Right kidney (tissue), 1 donor: Measurements from ENCODE around the gene CIAPIN1.

Source experiments
- DNase-seq: peaks from one replicate; pipeline ENCODE4 v3.0.0-alpha.2; 2016

Gene CIAPIN1

DNA sequence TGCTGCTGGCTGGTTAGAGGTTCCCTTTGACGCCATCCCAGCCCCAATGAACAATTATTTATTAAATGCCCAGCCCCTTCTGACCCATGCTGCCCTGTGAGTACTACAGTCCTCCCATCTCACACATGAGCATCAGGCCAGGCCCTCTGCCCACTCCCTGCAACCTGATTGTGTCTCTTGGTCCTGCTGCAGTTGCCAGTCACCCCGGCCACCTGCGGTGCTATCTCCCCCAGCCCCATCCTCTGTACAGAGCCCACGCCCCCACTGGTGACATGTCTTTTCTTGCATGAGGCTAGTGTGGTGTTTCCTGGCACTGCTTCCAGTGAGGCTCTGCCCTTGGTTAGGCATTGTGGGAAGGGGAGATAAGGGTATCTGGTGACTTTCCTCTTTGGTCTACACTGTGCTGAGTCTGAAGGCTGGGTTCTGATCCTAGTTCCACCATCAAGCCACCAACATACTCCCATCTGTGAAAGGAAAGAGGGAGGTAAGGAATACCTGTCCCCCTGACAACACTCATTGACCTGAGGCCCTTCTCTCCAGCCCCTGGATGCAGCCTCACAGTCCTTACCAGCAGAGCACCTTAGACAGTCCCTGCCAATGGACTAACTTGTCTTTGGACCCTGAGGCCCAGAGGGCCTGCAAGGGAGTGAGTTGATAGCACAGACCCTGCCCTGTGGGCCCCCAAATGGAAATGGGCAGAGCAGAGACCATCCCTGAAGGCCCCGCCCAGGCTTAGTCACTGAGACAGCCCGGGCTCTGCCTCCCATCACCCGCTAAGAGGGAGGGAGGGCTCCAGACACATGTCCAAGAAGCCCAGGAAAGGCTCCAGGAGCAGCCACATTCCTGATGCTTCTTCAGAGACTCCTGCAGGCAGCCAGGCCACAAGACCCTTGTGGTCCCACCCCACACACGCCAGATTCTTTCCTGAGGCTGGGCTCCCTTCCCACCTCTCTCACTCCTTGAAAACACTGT, 63.6 kb downstream of the CIAPIN1 start:
- no peak for DNase-seq

DNA sequence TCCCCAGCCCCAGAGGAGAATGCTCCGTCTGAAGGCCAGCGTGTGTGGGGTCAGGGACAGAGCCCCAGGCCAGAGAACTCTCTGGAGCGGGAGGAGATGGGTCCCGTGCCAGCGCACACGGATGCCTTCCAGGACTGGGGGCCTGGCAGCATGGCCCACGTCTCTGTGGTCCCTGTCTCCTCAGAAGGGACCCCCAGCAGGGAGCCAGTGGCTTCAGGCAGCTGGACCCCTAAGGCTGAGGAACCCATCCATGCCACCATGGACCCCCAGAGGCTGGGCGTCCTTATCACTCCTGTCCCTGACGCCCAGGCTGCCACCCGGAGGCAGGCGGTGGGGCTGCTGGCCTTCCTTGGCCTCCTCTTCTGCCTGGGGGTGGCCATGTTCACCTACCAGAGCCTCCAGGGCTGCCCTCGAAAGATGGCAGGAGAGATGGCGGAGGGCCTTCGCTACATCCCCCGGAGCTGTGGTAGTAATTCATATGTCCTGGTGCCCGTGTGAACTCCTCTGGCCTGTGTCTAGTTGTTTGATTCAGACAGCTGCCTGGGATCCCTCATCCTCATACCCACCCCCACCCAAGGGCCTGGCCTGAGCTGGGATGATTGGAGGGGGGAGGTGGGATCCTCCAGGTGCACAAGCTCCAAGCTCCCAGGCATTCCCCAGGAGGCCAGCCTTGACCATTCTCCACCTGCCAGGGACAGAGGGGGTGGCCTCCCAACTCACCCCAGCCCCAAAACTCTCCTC, 64.5 kb downstream of the CIAPIN1 start:
- DNase-seq, result no peak

DNA sequence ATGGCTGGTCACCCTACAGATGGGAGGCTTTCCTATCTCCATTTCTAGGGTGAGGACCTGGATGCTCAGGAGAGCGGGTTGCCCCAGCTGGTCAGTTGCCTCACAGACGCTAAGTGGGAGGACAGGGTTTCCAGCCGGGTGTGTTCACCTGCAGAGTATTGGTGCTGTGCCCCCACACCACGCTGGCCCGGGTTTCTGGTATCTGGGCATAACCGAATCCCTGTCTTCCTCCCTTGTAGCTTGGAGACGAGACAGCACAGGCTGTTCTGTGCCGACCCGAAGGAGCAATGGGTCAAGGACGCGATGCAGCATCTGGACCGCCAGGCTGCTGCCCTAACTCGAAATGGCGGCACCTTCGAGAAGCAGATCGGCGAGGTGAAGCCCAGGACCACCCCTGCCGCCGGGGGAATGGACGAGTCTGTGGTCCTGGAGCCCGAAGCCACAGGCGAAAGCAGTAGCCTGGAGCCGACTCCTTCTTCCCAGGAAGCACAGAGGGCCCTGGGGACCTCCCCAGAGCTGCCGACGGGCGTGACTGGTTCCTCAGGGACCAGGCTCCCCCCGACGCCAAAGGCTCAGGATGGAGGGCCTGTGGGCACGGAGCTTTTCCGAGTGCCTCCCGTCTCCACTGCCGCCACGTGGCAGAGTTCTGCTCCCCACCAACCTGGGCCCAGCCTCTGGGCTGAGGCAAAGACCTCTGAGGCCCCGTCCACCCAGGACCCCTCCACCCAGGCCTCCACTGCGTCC, 65.2 kb downstream of the CIAPIN1 start:
- no peak for DNase-seq

DNA sequence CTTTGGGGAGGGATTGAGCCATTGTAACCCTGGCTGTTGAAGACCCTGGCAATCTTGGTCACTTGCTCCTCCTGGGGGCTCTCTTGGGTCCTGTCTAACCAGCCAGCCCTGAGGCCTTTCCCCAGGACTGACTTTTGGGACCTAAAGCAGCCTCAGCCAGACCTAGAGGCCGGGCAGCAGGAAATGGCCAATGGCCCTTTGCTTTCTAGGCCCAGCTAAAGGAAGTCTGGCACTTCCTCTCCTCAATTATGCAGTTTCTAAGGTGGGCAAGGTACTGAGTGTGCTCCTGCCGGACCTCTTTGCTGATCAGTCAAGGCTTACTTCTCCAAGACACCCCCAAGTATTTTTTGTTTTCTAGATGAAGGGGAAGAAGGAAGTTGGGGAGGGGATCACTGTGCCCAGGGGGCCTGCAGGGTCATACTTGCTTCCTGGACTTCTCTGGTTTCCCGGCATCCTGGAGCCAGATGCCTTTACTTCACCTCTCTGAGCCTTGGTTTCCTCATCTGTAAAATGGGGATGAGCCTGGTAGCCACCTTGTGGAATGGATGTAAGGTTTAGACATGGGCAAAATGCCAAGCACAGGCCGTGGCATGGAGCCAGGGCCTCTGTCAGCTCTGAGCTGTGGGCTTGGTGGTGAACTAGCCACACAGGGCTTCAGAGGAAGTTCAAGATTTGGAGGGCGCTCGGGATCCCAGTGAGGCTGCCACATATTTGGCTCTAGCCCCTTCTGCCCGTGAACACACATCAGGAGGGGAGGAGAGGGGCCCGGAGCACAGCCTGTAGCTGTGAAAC, 66.3 kb downstream of the CIAPIN1 start:
- DNase-seq, result no peak

DNA sequence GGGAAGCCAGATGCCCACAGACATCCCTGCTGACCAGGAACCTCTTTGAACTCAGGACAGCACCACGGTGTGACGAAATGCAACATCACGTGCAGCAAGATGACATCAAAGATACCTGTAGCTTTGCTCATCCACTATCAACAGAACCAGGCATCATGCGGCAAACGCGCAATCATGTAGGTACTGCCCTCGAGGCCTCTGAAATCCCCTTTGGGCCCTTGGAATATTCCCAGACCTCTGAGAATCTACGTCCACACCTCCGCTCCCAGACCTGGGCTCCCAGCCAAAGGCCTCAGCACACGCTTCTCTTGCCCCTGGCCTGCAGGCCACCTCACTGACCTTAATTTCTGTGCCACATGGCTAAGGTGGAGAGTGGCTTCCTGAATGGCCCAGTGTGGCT, 67.6 kb downstream of the CIAPIN1 start:
- no peak for DNase-seq
